K562 (cell line): ENCODE measurements around the gene UBE2D2. TPM values are rescaled to one million over a fixed set of nuclear protein-coding genes. Genes with fewer than 3 reads are reported as not detected.
A peak's percentile ranks its signal among the peaks of the same experiment; 100 is the strongest.

Experiments used
- EGR1 ChIP-seq: fragments of 450-650 bp; conservative IDR thresholded peaks from 2 replicates; pipeline ENCODE4 v1.6.1; 2017; ENCODE audit warnings: mild to moderate bottlenecking
- ELF4 ChIP-seq: fragments of 450-650 bp; formaldehyde crosslinking; IDR thresholded peaks from 2 replicates; pipeline ENCODE4 v1.4.0; 2022; ENCODE audit warnings: missing genetic modification characterization
- GABPB1 ChIP-seq: sonication (generic); formaldehyde crosslinking; IDR thresholded peaks from 2 replicates; pipeline ENCODE4 v1.8.0; 2022; ENCODE audit warnings: mild to moderate bottlenecking, missing genetic modification reagents
- IRF2 ChIP-seq: sonication (generic); formaldehyde crosslinking; IDR thresholded peaks from 2 replicates; pipeline ENCODE4 v1.8.1; 2022; ENCODE audit warnings: mild to moderate bottlenecking, missing genetic modification reagents
- JUN ChIP-seq, 2 experiments: sonication (generic) in 1 of 2; formaldehyde crosslinking in 1 of 2; IDR thresholded peaks; 2 replicates each; pipeline versions ENCODE4 v1.6.1 to v1.8.0; 2012 to 2022; ENCODE audit warnings: borderline replicate concordance in 2 of 2, mild to moderate bottlenecking in 2 of 2, improper control_type of control experiment in 1 of 2, low read depth in 1 of 2, low read length in 1 of 2, missing genetic modification reagents in 1 of 2
- MCM3 ChIP-seq: fragments of 450-650 bp; IDR thresholded peaks from 2 replicates; pipeline ENCODE4 v1.6.1; 2016
- NFYB ChIP-seq: IDR thresholded peaks from 2 replicates; pipeline ENCODE4 v1.6.1; 2011; ENCODE audit warnings: mild to moderate bottlenecking, moderate library complexity; ENCODE audit not compliant: insufficient read length; ENCODE audit errors: extremely low read depth
- POLR2B ChIP-seq: fragments of 450-650 bp; IDR thresholded peaks from 2 replicates; pipeline ENCODE4 v1.6.1; 2018; ENCODE audit warnings: low read depth; ENCODE audit not compliant: partially characterized antibody
- RBM14 ChIP-seq: fragments of 200-400 bp; formaldehyde crosslinking; IDR thresholded peaks from 2 replicates; pipeline ENCODE4 v1.6.1; 2018; ENCODE audit warnings: low read depth, mild to moderate bottlenecking, low read length, moderate library complexity, borderline replicate concordance; ENCODE audit not compliant: insufficient read depth
- RFX1 ChIP-seq: fragments of 450-650 bp; IDR thresholded peaks from 2 replicates; pipeline ENCODE4 v1.6.1; 2016; ENCODE audit warnings: mild to moderate bottlenecking, moderate library complexity
- SIN3A ChIP-seq, 2 experiments: fragments of 150-350 bp in 1 of 2; IDR thresholded peaks; 2 replicates each; pipeline ENCODE4 v1.6.1; 2011 to 2016; ENCODE audit warnings: borderline replicate concordance in 2 of 2, low read depth in 2 of 2, low read length in 2 of 2, mild to moderate bottlenecking in 2 of 2, moderate library complexity in 2 of 2; ENCODE audit not compliant: control insufficient read depth in 1 of 2
- SMARCB1 ChIP-seq: IDR thresholded peaks from 2 replicates; pipeline ENCODE4 v1.6.1; 2011; ENCODE audit warnings: improper control_type of control experiment, low read depth; ENCODE audit not compliant: insufficient read length
- SP1 ChIP-seq: sonication (generic); formaldehyde crosslinking; IDR thresholded peaks from 2 replicates; pipeline ENCODE4 v1.8.1; 2022; ENCODE audit warnings: mild to moderate bottlenecking, missing genetic modification reagents
- STAT5B ChIP-seq: fragments of 250-450 bp; sonication (Bioruptor Pico); IDR thresholded peaks from 2 replicates; pipeline ENCODE4 v1.8.0; 2021; ENCODE audit warnings: mild to moderate bottlenecking, inconsistent platforms
- ZEB2 ChIP-seq: fragments of 450-650 bp; IDR thresholded peaks from 2 replicates; pipeline ENCODE4 v1.6.1; 2016
- ZNF384 ChIP-seq: IDR thresholded peaks from 2 replicates; pipeline ENCODE4 v1.6.1; 2012; ENCODE audit warnings: low read depth, low read length, improper control_type of control experiment
- ZNF707 ChIP-seq: fragments of 250-450 bp; sonication (Bioruptor Pico); conservative IDR thresholded peaks from 2 replicates; pipeline ENCODE4 v1.8.0; 2022; ENCODE audit warnings: inconsistent platforms, mild to moderate bottlenecking, moderate library complexity
- polyA plus RNA-seq, 8 experiments: library from polyadenylated mRNA; depleted of rRNA in 4 of 8; stranded (reverse) in 5 of 8; unstranded in 3 of 8; fragments of >200 nt; fragmentation: Nextera tagmentation in 2 of 8; fragmentation: Illumina TruSeq in 1 of 8; extraction: Ambion mirVana in 2 of 8; extraction: Trizol in 1 of 8; gene quantifications; 2 replicates each; pipeline versions ENCODE4 v1.2.1 to v1.2.3, GENCODE V29; 2011 to 2014; ENCODE audit warnings: inconsistent platforms in 1 of 8, missing spikeins in 1 of 8
- total RNA-seq, 7 experiments: library from RNA; depleted of rRNA in 6 of 7; stranded (reverse); fragments of >200 nt in 6 of 7; fragmentation: Illumina TruSeq in 2 of 7; extraction: Trizol in 2 of 7; gene quantifications; 2 replicates each; pipeline versions ENCODE4 v1.2.1 to v1.2.3, GENCODE V29; 2011 to 2021; ENCODE audit warnings: low replicate concordance in 1 of 7
- TF ChIP-seq, protein P1 (sequence below): fragments of 250-450 bp; sonication (Bioruptor Pico); IDR thresholded peaks from 2 replicates; pipeline ENCODE4 v1.4.0; 2020; ENCODE audit warnings: borderline replicate concordance
- TF ChIP-seq, protein P2 (sequence below): IDR thresholded peaks from 2 replicates; pipeline ENCODE4 v1.6.1; 2011; ENCODE audit warnings: borderline replicate concordance, low read depth, mild to moderate bottlenecking, moderate library complexity, low read length; ENCODE audit not compliant: insufficient read depth, poor library complexity, severe bottlenecking
- TF ChIP-seq, protein P3 (sequence below): fragments of 250-450 bp; sonication (Bioruptor Pico); IDR thresholded peaks from 2 replicates; pipeline ENCODE4 v1.4.0; 2020; ENCODE audit warnings: mild to moderate bottlenecking, moderate library complexity

The UBE2D2 gene
- total and polyA plus RNA-seq, 9 of the 15 experiments (the other 6 are each of a cell fraction or from before 2014, with no cell fraction given): 53.6 to 198 (median 122) TPM

DNA sequence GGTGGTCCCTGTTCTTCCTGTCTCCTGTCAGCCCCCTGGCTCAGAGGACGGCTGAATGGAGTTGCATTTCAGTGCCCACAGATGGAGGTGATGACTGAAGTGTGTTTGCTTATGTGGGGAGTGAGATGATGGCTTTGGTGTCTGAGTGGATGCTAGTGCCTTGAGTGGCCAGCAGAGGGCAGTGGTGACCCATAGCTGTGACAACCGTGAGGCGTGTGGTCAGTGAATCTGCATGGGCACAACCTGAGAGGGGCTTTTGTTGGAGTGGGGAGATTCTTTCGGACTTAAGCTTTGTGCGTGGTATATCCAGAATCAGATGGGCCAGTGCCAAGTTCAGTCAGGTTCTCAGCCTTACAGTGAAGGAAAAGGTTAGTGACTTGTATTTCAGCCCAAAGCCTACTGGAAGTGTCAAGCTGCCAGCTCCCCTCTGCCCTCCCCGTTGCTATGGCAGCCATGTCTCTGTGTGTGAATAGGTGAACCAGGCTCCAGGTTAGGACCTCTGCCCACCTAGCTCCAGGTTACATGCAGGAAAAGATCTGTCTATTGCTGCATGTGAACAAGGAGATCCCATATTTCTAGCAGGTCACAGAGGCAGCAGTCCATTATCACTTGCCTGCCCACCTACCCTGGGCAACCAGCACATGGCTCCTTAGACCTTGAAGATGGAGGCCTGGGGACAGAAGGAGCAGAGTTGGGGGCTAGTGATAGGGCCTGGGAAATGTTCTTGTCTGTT, 72.3 kb downstream of the UBE2D2 start (continued):
- TF ChIP-seq, protein P1, sequence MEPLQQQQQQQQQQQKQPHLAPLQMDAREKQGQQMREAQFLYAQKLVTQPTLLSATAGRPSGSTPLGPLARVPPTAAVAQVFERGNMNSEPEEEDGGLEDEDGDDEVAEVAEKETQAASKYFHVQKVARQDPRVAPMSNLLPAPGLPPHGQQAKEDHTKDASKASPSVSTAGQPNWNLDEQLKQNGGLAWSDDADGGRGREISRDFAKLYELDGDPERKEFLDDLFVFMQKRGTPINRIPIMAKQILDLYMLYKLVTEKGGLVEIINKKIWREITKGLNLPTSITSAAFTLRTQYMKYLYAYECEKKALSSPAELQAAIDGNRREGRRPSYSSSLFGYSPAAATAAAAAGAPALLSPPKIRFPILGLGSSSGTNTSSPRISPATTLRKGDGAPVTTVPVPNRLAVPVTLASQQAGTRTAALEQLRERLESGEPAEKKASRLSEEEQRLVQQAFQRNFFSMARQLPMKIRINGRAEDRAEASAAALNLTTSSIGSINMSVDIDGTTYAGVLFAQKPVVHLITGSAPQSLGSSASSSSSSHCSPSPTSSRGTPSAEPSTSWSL (CRISPR knock-in tag): no peak
- TF ChIP-seq, protein P2, sequence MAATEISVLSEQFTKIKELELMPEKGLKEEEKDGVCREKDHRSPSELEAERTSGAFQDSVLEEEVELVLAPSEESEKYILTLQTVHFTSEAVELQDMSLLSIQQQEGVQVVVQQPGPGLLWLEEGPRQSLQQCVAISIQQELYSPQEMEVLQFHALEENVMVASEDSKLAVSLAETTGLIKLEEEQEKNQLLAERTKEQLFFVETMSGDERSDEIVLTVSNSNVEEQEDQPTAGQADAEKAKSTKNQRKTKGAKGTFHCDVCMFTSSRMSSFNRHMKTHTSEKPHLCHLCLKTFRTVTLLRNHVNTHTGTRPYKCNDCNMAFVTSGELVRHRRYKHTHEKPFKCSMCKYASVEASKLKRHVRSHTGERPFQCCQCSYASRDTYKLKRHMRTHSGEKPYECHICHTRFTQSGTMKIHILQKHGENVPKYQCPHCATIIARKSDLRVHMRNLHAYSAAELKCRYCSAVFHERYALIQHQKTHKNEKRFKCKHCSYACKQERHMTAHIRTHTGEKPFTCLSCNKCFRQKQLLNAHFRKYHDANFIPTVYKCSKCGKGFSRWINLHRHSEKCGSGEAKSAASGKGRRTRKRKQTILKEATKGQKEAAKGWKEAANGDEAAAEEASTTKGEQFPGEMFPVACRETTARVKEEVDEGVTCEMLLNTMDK: peak; percentile 66
- TF ChIP-seq STAT5B (CRISPR knock-in tag) (no peak), SIN3A (IDR thresholded peaks at IDR 0.05; ENCODE audit: borderline replicate concordance in 2 of 2, control insufficient read depth in 1 of 2, low read depth in 2 of 2, low read length in 2 of 2) (no peak), IRF2 (CRISPR knock-in tag) (no peak), ZNF707 (CRISPR knock-in tag) (no peak), ZNF384 (peak; percentile 48; the same call in 1 of the 2 replicates), SP1 (peak; percentile 36; the same call in 1 of the 2 replicates), JUN (IDR thresholded peaks at IDR 0.05; ENCODE audit: borderline replicate concordance, low read depth, low read length) (0 out of 2 replicates have a peak, but pooled peaks have one; percentile 15), JUN (CRISPR knock-in tag; IDR thresholded peaks at IDR 0.05; ENCODE audit: borderline replicate concordance) (no peak), EGR1 (no peak), MCM3 (no peak), SMARCB1 (no peak), GABPB1 (CRISPR knock-in tag) (peak; percentile 34; the same call in 1 of the 2 replicates), ELF4 (no peak), NFYB (no peak), RBM14 (no peak), RFX1 (peak; percentile 70; the same call in 1 of the 2 replicates), ZEB2 (peak; percentile 56; the same call in 1 of the 2 replicates), POLR2B (peak; percentile 38)
- TF ChIP-seq, protein P3, sequence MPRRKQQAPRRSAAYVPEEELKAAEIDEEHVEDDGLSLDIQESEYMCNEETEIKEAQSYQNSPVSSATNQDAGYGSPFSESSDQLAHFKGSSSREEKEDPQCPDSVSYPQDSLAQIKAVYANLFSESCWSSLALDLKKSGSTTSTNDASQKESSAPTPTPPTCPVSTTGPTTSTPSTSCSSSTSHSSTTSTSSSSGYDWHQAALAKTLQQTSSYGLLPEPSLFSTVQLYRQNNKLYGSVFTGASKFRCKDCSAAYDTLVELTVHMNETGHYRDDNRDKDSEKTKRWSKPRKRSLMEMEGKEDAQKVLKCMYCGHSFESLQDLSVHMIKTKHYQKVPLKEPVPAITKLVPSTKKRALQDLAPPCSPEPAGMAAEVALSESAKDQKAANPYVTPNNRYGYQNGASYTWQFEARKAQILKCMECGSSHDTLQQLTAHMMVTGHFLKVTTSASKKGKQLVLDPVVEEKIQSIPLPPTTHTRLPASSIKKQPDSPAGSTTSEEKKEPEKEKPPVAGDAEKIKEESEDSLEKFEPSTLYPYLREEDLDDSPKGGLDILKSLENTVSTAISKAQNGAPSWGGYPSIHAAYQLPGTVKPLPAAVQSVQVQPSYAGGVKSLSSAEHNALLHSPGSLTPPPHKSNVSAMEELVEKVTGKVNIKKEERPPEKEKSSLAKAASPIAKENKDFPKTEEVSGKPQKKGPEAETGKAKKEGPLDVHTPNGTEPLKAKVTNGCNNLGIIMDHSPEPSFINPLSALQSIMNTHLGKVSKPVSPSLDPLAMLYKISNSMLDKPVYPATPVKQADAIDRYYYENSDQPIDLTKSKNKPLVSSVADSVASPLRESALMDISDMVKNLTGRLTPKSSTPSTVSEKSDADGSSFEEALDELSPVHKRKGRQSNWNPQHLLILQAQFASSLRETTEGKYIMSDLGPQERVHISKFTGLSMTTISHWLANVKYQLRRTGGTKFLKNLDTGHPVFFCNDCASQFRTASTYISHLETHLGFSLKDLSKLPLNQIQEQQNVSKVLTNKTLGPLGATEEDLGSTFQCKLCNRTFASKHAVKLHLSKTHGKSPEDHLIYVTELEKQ (CRISPR knock-in tag): no peak
